ENCODE measurements around the gene NSD2.

NSD2 gene

DNA sequence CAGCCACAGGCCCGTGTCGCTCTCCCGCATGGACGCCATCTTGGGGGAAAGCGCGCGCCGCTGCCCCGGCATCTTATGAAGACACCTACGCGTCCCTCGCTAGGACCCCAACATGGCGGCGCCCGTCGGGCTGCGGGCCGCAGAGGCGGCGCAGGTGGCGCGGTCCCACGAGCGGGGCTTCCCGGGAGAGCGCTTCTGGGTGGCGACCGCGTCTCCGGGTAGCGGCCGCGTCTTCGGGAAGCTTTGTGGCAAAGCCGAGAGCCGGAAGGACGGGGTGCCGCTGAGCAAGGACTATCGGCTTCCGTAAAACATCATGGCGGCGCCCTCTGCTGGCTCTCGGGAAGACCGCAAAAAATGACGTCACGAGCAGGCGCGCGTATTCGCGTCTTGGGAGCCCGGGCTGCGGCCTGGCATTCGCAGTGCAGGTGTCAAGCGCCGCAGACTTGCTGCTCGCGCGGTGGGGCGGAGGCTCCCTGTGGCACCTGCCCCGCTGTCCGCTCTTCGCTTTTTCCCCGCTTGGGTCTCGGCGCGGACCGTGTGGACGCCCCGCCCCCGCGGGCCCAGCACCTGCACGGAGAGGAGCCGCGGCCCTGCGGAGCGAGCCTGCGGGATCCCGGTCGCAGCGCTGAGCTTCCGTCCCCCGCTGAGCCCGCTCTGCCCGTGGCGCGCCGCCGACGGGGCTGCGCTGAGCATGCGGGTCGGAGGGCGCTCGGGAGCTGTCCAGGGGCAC lies 137.9 kb downstream of the NSD2 start, which contains the start of gene NELFA (continued):
- peak; percentile 38; the same call in 1 of the 2 replicates for TF ChIP-seq ZNF398 (tag by site-specific recombination; IDR thresholded peaks at IDR 0.05)
- no peak for TF ChIP-seq ZNF549 (tag by site-specific recombination; IDR thresholded peaks at IDR 0.05)
- no peak for TF ChIP-seq ZSCAN23 (tag by site-specific recombination; IDR thresholded peaks at IDR 0.05)
- TF ChIP-seq ZNF530 (tag by site-specific recombination; IDR thresholded peaks at IDR 0.05; ENCODE audit: low read depth), result no peak
- no peak for TF ChIP-seq REPIN1 (tag by site-specific recombination; IDR thresholded peaks at IDR 0.05; ENCODE audit: low read depth)
- TF ChIP-seq ZNF510 (tag by site-specific recombination; IDR thresholded peaks at IDR 0.05; ENCODE audit: insufficient replicate concordance), result no peak
- no peak for TF ChIP-seq ZNF350 (tag by site-specific recombination; IDR thresholded peaks at IDR 0.05)
- TF ChIP-seq RBAK (tag by site-specific recombination; IDR thresholded peaks at IDR 0.05), result no peak
- peak; percentile 41; the same call in 1 of the 2 replicates for TF ChIP-seq ZNF777 (tag by site-specific recombination; IDR thresholded peaks at IDR 0.05; ENCODE audit: borderline replicate concordance)
- TF ChIP-seq SP7 (tag by site-specific recombination; IDR thresholded peaks at IDR 0.05), result peak; percentile 64
- TF ChIP-seq ZNF558 (tag by site-specific recombination; IDR thresholded peaks at IDR 0.05), result no peak
- TF ChIP-seq ZNF223 (tag by site-specific recombination; IDR thresholded peaks at IDR 0.05), result no peak
- 0 out of 2 replicates have a peak, but pooled peaks have one; percentile 12 for TF ChIP-seq ZNF24 (tag by site-specific recombination; IDR thresholded peaks at IDR 0.05)
- TF ChIP-seq GLIS2 (tag by site-specific recombination; IDR thresholded peaks at IDR 0.05), result peak; percentile 89; the same call in 1 of the 2 replicates

DNA sequence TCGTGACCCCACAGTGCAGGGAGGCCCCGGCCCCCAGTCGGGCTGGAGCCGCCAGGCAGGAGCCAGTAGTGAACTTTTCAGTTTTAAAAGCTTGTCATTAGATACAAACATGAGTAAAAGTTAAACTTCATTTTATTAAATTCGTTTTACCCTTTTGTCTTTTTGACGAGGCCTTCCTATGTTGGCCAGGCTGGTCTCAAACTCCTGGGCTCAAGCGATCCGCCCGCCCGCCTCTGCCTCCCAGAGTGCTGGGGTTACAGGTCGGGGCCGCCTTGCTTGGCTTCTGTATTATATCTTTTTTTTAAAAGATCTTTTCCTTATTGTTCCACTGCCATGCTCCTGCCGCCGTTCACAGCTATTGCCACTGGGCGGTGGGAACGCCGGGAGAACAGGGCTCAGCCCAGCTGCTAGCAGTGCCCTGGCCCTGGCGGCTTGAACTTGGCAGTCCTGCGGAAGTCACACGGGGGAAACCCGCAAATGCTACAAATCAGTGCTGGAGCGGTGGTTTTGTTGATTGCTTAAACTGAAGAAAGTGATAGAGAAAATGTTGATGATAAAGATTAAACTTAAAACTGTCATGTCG lies 138.5 kb downstream of the NSD2 start:
- Histone ChIP-seq H3K27ac (ENCODE audit: extremely low read depth, low read depth, low read length) (peak overlapping the region; percentile 97), H3K4me3 (ENCODE audit: low read depth, low read length) (peak overlapping the region; percentile 93), H3K9me3 (ENCODE audit: control insufficient read depth, insufficient read depth, low read depth, low read length) (no peaks in the 10 kb centered on the region), H3K36me3 (ENCODE audit: control insufficient read depth in 2 of 2, insufficient read depth in 1 of 2, low read length in 2 of 2) (peaks cover 0 to 16% of the 10 kb centered on the region in 2 experiments; a peak in 2 of 3 replicates), H3K4me1 (ENCODE audit: control insufficient read depth, insufficient read depth, low read length) (no peaks in the 10 kb centered on the region)
- CTCF ChIA-PET, result interaction anchor here (0.7 to 1.1 kb wide), 3 partner anchors 24 to 1205 kb away, joined by 3 read pairs; no protein-coding TSS in a partner anchor
- POLR2A ChIA-PET, result interaction anchor here (1.2 to 1.7 kb wide), 3 partner anchors 13 to 459 kb away, joined by 3 read pairs; partner anchors contain the start of gene RNF4
- no peak for TF ChIP-seq KLF1 (tag by site-specific recombination; IDR thresholded peaks at IDR 0.05)
- TF ChIP-seq ZNF335 (tag by site-specific recombination; conservative IDR thresholded peaks at IDR 0.05), result peak; percentile 9; the same call in 1 of the 2 replicates
- TF ChIP-seq, protein P1, sequence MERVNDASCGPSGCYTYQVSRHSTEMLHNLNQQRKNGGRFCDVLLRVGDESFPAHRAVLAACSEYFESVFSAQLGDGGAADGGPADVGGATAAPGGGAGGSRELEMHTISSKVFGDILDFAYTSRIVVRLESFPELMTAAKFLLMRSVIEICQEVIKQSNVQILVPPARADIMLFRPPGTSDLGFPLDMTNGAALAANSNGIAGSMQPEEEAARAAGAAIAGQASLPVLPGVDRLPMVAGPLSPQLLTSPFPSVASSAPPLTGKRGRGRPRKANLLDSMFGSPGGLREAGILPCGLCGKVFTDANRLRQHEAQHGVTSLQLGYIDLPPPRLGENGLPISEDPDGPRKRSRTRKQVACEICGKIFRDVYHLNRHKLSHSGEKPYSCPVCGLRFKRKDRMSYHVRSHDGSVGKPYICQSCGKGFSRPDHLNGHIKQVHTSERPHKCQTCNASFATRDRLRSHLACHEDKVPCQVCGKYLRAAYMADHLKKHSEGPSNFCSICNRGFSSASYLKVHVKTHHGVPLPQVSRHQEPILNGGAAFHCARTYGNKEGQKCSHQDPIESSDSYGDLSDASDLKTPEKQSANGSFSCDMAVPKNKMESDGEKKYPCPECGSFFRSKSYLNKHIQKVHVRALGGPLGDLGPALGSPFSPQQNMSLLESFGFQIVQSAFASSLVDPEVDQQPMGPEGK (tag by site-specific recombination; IDR thresholded peaks at IDR 0.05), result 0 out of 2 replicates have a peak, but pooled peaks have one; percentile 48
- TF ChIP-seq ZIC2 (tag by site-specific recombination; IDR thresholded peaks at IDR 0.05), result 0 out of 2 replicates have a peak, but pooled peaks have one; percentile 3
- peak; percentile 53; the same call in 1 of the 2 replicates for TF ChIP-seq GLIS2 (tag by site-specific recombination; IDR thresholded peaks at IDR 0.05)
- 0 out of 2 replicates have a peak, but pooled peaks have one; percentile 23 for TF ChIP-seq ZNF449 (tag by site-specific recombination; IDR thresholded peaks at IDR 0.05)
- TF ChIP-seq ZBTB8A (tag by site-specific recombination; IDR thresholded peaks at IDR 0.05), result peak; percentile 37; the same call in 1 of the 2 replicates
- TF ChIP-seq ZBTB48 (tag by site-specific recombination; IDR thresholded peaks at IDR 0.05), result no peak
